Choroid plexus epithelial cell (primary cell): ENCODE measurements around the gene LHX2.

Experiments
- DNase-seq: peaks from one replicate; pipeline ENCODE4 v3.0.0-alpha.2; 2010; ENCODE audit warnings: low read depth
- H3K4me3 ChIP-seq: 2 replicates; pipeline ENCODE4 v1.5.1; 2011; ENCODE audit warnings: low read depth, mild to moderate bottlenecking, control low read depth, low read length, moderate library complexity
- CTCF ChIP-seq: conservative IDR thresholded peaks from 2 replicates; pipeline ENCODE4 v1.5.1; 2011; ENCODE audit warnings: low read depth, mild to moderate bottlenecking, control low read depth, inconsistent platforms, low read length, moderate library complexity

The LHX2 gene

GRCh38 chr9:124005029-124005771 is 6.4 kb upstream of the LHX2 start:
- TF ChIP-seq CTCF = no peak

GRCh38 chr9:124006448-124007361 is 4.9 kb upstream of the LHX2 start:
- no peak overlapping the region for H3K4me3 ChIP-seq
- no peak for TF ChIP-seq CTCF
- no peak for DNase-seq

More at GRCh38 chr9:124005029-124005771, 6.4 kb upstream of the LHX2 start:
- no peak for DNase-seq
- H3K4me3 ChIP-seq = no peak overlapping the region

- TF ChIP-seq CTCF = no peak
- DNase-seq = no peak
- H3K4me3 ChIP-seq = no peak overlapping the region
Measured at GRCh38 chr9:124007565-124008302, 3.8 kb upstream of the LHX2 start.

- TF ChIP-seq CTCF = no peak
- no peak for DNase-seq
- H3K4me3 ChIP-seq = no peak overlapping the region
Measured at GRCh38 chr9:124008303-124008693, 3.3 kb upstream of the LHX2 start.

GRCh38 chr9:124008694-124009530 is 2.7 kb upstream of the LHX2 start:
- no peak for DNase-seq

More at GRCh38 chr9:124008694-124009530, 2.7 kb upstream of the LHX2 start:
- TF ChIP-seq CTCF = no peak
- H3K4me3 ChIP-seq = no peak overlapping the region
